CD14-positive monocyte (primary cell): ENCODE results near the gene SUSD4. TPM values are rescaled to one million over a fixed set of nuclear protein-coding genes. Genes with fewer than 3 reads are reported as not detected.

Source experiments
- DNase-seq, 3 donors: peaks; one replicate each; pipeline ENCODE4 v3.0.0-alpha.2; 2011 to 2022
- H2AFZ ChIP-seq: 2 replicates; pipeline ENCODE4 v1.6.0; 2012; ENCODE audit warnings: mild to moderate bottlenecking, low read depth, low read length, inconsistent platforms; ENCODE audit not compliant: insufficient read depth, poor library complexity, severe bottlenecking
- H3K27ac ChIP-seq, 2 donors: 1 replicate in 1 of 2; 2 replicates in 1 of 2; pipeline ENCODE4 v1.5.1; 2012 to 2013; ENCODE audit warnings: low read length in 2 of 2, control low read depth in 1 of 2, inconsistent platforms in 1 of 2, low read depth in 1 of 2, mild to moderate bottlenecking in 1 of 2
- H3K27me3 ChIP-seq, 2 donors: one replicate each; pipeline versions ENCODE4 v1.6.0 to v1.6.1; 2011 to 2013; ENCODE audit warnings: low read length in 2 of 2; ENCODE audit not compliant: control insufficient read depth in 2 of 2, insufficient read depth in 2 of 2
- H3K36me3 ChIP-seq, 2 donors: replicated peaks in 1 of 2; 1 replicate in 1 of 2; 2 replicates in 1 of 2; pipeline versions ENCODE4 v1.5.1 to v1.6.1; 2012 to 2013; ENCODE audit warnings: low read length in 2 of 2, control low read depth in 1 of 2, inconsistent platforms in 1 of 2, mild to moderate bottlenecking in 1 of 2; ENCODE audit not compliant: insufficient read depth in 2 of 2, control insufficient read depth in 1 of 2
- H3K4me1 ChIP-seq, 2 donors: 1 replicate in 1 of 2; 2 replicates in 1 of 2; pipeline versions ENCODE4 v1.5.1 to v1.6.1; 2012 to 2013; ENCODE audit warnings: low read length in 2 of 2, control low read depth in 1 of 2, inconsistent platforms in 1 of 2, mild to moderate bottlenecking in 1 of 2, moderate library complexity in 1 of 2; ENCODE audit not compliant: insufficient read depth in 2 of 2, control insufficient read depth in 1 of 2
- H3K4me2 ChIP-seq: replicated peaks from 2 replicates; pipeline ENCODE3; 2012; ENCODE audit warnings: low read length, moderate library complexity, mild to moderate bottlenecking; ENCODE audit not compliant: poor library complexity, severe bottlenecking; ENCODE audit errors: extremely low read depth
- H3K4me3 ChIP-seq, 3 experiments: fragments of 200-600 bp in 1 of 3; sonication (generic) in 1 of 3; replicated peaks in 1 of 3; 1 replicate in 2 of 3; 2 replicates in 1 of 3; pipeline ENCODE4 v1.5.1; 2011 to 2013; ENCODE audit warnings: low read length in 3 of 3, mild to moderate bottlenecking in 3 of 3, control low read depth in 2 of 3, low read depth in 2 of 3, inconsistent platforms in 1 of 3, moderate library complexity in 1 of 3
- H3K79me2 ChIP-seq: 2 replicates; pipeline ENCODE4 v1.6.0; 2012; ENCODE audit warnings: mild to moderate bottlenecking, control low read depth, inconsistent platforms, low read length, moderate library complexity; ENCODE audit not compliant: insufficient read depth
- H3K9ac ChIP-seq: 2 replicates; pipeline ENCODE4 v1.6.0; 2017; ENCODE audit warnings: low read length, mild to moderate bottlenecking; ENCODE audit not compliant: insufficient read depth, poor library complexity, severe bottlenecking
- H3K9me3 ChIP-seq, 2 donors: replicated peaks in 1 of 2; 1 replicate in 1 of 2; 2 replicates in 1 of 2; pipeline versions ENCODE4 v1.5.1 to v1.6.1; 2012 to 2013; ENCODE audit warnings: low read length in 2 of 2, control low read depth in 1 of 2; ENCODE audit not compliant: control insufficient read depth in 1 of 2, insufficient read depth in 1 of 2
- H4K20me1 ChIP-seq: 2 replicates; pipeline ENCODE4 v1.6.0; 2012; ENCODE audit warnings: mild to moderate bottlenecking, low read length, control low read depth, moderate library complexity; ENCODE audit not compliant: insufficient read depth
- H3K27ac Mint-ChIP-seq, 7 donors: one replicate each; pipeline ENCODE4 v1.8.0; 2020; ENCODE audit warnings: mild to moderate bottlenecking in 7 of 7, mixed read lengths in 7 of 7, moderate library complexity in 6 of 7, inconsistent platforms in 2 of 7
- H3K27me3 Mint-ChIP-seq, 3 donors: one replicate each; pipeline ENCODE4 v1.8.0; 2021 to 2022; ENCODE audit warnings: low read depth in 3 of 3, mild to moderate bottlenecking in 3 of 3, mixed read lengths in 3 of 3, moderate library complexity in 3 of 3, inconsistent platforms in 1 of 3
- H3K36me3 Mint-ChIP-seq, 2 donors: one replicate each; pipeline ENCODE4 v1.8.0; 2020; ENCODE audit warnings: mixed read lengths in 2 of 2, inconsistent platforms in 1 of 2, mild to moderate bottlenecking in 1 of 2
- H3K4me1 Mint-ChIP-seq: one replicate; pipeline ENCODE4 v1.8.0; 2020; ENCODE audit warnings: mild to moderate bottlenecking, mixed read lengths
- H3K4me3 Mint-ChIP-seq, 2 donors: one replicate each; pipeline ENCODE4 v1.8.0; 2020; ENCODE audit warnings: mild to moderate bottlenecking in 2 of 2, mixed read lengths in 2 of 2, moderate library complexity in 1 of 2
- H3K9me3 Mint-ChIP-seq, 7 donors: one replicate each; pipeline ENCODE4 v1.8.0; 2020 to 2022; ENCODE audit warnings: mixed read lengths in 7 of 7, mild to moderate bottlenecking in 6 of 7, moderate library complexity in 6 of 7, inconsistent platforms in 2 of 7
- WGBS: methylation state at CpG from one replicate; pipeline ENCODE4 v1.1.5; 2013; ENCODE audit warnings: missing lambda C conversion rate; ENCODE audit not compliant: insufficient coverage; 5-methylcytosine and 5-hydroxymethylcytosine counted together
- intact Hi-C, 2 donors: fragments of 100-400 bp; cut with micrococcal nuclease; formaldehyde crosslinking; loops; one replicate each; pipeline versions ENCODE4 v1.15.0 to v1.15.1; 2023
- polyA plus RNA-seq, 3 donors: library from polyadenylated mRNA; depleted of rRNA in 1 of 3; unstranded in 2 of 3; stranded (reverse) in 1 of 3; fragments of 300-500 nt in 2 of 3; fragments of >200 nt in 1 of 3; fragmentation: Illumina TruSeq in 2 of 3; gene quantifications; 1 replicate in 2 of 3; 2 replicates in 1 of 3; pipeline ENCODE4 v1.2.3, GENCODE V29; 2012 to 2021
- TF ChIP-seq, protein P1 (sequence below): fragments of 200-600 bp; IDR thresholded peaks from one replicate; pipeline ENCODE4 v1.8.0; 2022; ENCODE audit warnings: antibody characterized with exemption, mild to moderate bottlenecking

Gene SUSD4
- polyA plus RNA-seq, 3 donors, result 0.34 to 0.92 (median 0.50) TPM

- TF ChIP-seq, protein P1, sequence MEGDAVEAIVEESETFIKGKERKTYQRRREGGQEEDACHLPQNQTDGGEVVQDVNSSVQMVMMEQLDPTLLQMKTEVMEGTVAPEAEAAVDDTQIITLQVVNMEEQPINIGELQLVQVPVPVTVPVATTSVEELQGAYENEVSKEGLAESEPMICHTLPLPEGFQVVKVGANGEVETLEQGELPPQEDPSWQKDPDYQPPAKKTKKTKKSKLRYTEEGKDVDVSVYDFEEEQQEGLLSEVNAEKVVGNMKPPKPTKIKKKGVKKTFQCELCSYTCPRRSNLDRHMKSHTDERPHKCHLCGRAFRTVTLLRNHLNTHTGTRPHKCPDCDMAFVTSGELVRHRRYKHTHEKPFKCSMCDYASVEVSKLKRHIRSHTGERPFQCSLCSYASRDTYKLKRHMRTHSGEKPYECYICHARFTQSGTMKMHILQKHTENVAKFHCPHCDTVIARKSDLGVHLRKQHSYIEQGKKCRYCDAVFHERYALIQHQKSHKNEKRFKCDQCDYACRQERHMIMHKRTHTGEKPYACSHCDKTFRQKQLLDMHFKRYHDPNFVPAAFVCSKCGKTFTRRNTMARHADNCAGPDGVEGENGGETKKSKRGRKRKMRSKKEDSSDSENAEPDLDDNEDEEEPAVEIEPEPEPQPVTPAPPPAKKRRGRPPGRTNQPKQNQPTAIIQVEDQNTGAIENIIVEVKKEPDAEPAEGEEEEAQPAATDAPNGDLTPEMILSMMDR, result no peak
These were observed 37.2 kb downstream of the SUSD4 start for GRCh38 chr1:223326776-223327175.

DNA sequence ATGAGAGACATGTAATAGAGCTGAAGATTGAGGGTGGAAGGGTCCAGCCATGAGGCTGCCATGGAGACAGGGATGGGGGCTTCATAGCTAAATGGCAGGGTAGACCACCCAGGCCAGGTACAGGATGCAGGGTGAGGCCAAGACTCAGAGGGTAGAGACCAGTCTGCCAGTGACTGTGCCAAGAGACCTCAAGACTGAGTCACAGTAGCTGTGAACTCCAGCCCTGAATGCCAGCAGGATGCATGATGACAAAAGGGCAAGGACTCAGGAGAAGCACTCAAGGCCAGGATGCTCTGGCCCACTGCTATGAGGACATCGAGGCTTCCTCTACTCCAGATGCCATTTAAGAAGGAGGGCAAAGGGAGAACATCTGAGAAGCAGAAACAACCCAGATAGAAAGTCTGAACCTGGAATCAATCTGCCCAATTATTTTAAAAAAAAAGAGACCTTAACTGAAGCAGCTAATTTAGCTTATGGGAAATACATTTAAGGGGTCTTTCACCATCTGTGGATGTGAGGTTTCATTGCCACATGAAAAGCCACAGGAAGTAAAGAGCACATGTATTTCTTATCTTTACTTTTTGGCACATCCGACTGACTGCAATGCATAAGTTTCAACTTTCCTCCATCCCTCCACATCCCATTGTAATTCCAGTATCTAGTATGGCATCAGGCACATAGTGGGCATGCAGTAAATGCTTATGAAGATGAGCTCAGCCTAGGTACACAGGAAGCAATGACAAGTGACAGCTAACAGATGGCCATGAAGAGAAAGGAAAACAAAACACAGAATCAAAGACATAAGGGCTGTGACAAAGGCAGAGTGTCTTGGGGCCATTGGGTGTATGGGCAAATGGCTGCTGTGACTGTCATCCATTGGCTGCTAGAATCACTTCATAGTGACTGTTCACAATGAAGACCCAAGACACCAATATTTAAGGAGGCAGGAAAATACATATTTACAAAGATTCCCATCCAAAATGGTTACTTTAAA is 40.2 kb downstream of the SUSD4 start:
- Mint-ChIP-seq H3K36me3 (no peaks in the 10 kb centered on the region), H3K9me3 (peaks cover 0 to 3% (median 0%) of the 10 kb centered on the region in 7 donors), H3K4me3 (no peak overlapping the region), H3K4me1 (no peaks in the 10 kb centered on the region), H3K27ac (no peak overlapping the region), H3K27me3 (peaks cover 0 to 2% (median 0%) of the 10 kb centered on the region in 3 donors)
- TF ChIP-seq, protein P1, result no peak
- Histone ChIP-seq H3K4me1 (no peaks in the 10 kb centered on the region), H2AFZ (no peak overlapping the region), H3K9ac (no peak overlapping the region), H3K36me3 (no peaks in the 10 kb centered on the region), H3K4me3 (no peak overlapping the region), H3K27ac (no peak overlapping the region), H4K20me1 (no peaks in the 10 kb centered on the region), H3K4me2 (no peak overlapping the region), H3K9me3 (no peaks in the 10 kb centered on the region), H3K79me2 (no peaks in the 10 kb centered on the region), H3K27me3 (no peaks in the 10 kb centered on the region)
- intact Hi-C loops, result no loop called here
- no peak for DNase-seq
- no CpG with 5 or more reads among the region's 2 CpGs for WGBS

More at GRCh38 chr1:223326776-223327175, 37.2 kb downstream of the SUSD4 start:
- WGBS, result no CpG with 5 or more reads among the region's 1 CpG
- no peaks in the 10 kb centered on the region for H3K36me3 ChIP-seq
- Mint-ChIP-seq H3K4me1 (no peaks in the 10 kb centered on the region), H3K4me3 (no peak overlapping the region), H3K27me3 (peaks cover 0 to 3% (median 2%) of the 10 kb centered on the region in 3 donors), H3K9me3 (peaks cover 0 to 3% (median 0%) of the 10 kb centered on the region in 7 donors), H3K36me3 (no peaks in the 10 kb centered on the region), H3K27ac (no peak overlapping the region)
- no peaks in the 10 kb centered on the region for H3K4me1 ChIP-seq
- no peak overlapping the region for H2AFZ ChIP-seq
- no peaks in the 10 kb centered on the region for H3K9me3 ChIP-seq
- no peak for DNase-seq
- H3K27ac ChIP-seq, result no peak overlapping the region
- H3K9ac ChIP-seq, result no peak overlapping the region
- no peaks in the 10 kb centered on the region for H4K20me1 ChIP-seq
- intact Hi-C loops, result no loop called here
- H3K4me2 ChIP-seq, result no peak overlapping the region
- no peaks in the 10 kb centered on the region for H3K27me3 ChIP-seq
- no peak overlapping the region for H3K4me3 ChIP-seq
- H3K79me2 ChIP-seq, result no peaks in the 10 kb centered on the region
